HPDE6-E6E7 (cell line): ENCODE data around the gene LGALS16.
"Not testable (repeated sequence)": the region's sequence is repeated elsewhere in the genome, so short reads cannot be mapped to it uniquely, and the experiment has no call there.

ENCODE experiments used
- DNase-seq: peaks from one replicate; pipeline ENCODE4 v3.0.0; 2011; ENCODE audit warnings: missing footprints; ENCODE audit errors: extremely low spot score

Gene LGALS16

GRCh38 chr19:39677961-39678889, 22.5 kb downstream of the LGALS16 start:
- peak; percentile 7 for DNase-seq

GRCh38 chr19:39679056-39679790, 23.5 kb downstream of the LGALS16 start:
- DNase-seq, result no peak

- no peak for DNase-seq
Measured at GRCh38 chr19:39679791-39680168, 24.1 kb downstream of the LGALS16 start.

GRCh38 chr19:39680593-39680992, 24.9 kb downstream of the LGALS16 start:
- no peak for DNase-seq

GRCh38 chr19:39681416-39681815, 25.7 kb downstream of the LGALS16 start:
- DNase-seq, result no peak

- no peak for DNase-seq
Measured at GRCh38 chr19:39684267-39684666, 28.6 kb downstream of the LGALS16 start.

- DNase-seq, result no peak
Measured at GRCh38 chr19:39686739-39687138, 31.0 kb downstream of the LGALS16 start.

GRCh38 chr19:39688637-39689036, 32.9 kb downstream of the LGALS16 start:
- DNase-seq, result not testable (repeated sequence)

- no peak for DNase-seq
Measured at GRCh38 chr19:39692166-39692565, 36.5 kb downstream of the LGALS16 start.

- DNase-seq, result no peak
Measured at GRCh38 chr19:39692822-39693221, 37.1 kb downstream of the LGALS16 start.

- DNase-seq, result no peak
Measured at GRCh38 chr19:39695759-39696158, 40.0 kb downstream of the LGALS16 start.

- DNase-seq, result no peak
Measured at GRCh38 chr19:39696387-39696786, 40.7 kb downstream of the LGALS16 start.

- DNase-seq, result no peak
Measured at GRCh38 chr19:39698535-39698934, 42.8 kb downstream of the LGALS16 start.

- no peak for DNase-seq
Measured at GRCh38 chr19:39701291-39701690, 45.6 kb downstream of the LGALS16 start.

- no peak for DNase-seq
Measured at GRCh38 chr19:39704181-39705044, 48.7 kb downstream of the LGALS16 start, which contains the start of gene LGALS14. Gene LGALS14 (plus strand): TSS chr19:39704481. CDS start chr19:39704529, 48 bp downstream.

GRCh38 chr19:39705578-39706188, 50.0 kb downstream of the LGALS16 start:
- no peak for DNase-seq

- DNase-seq, result no peak
Measured at GRCh38 chr19:39708594-39708993, 52.9 kb downstream of the LGALS16 start.

- no peak for DNase-seq
Measured at GRCh38 chr19:39709026-39709872, 53.5 kb downstream of the LGALS16 start.
